GM23248 (cell line): Measurements from ENCODE around the gene MAN1C1.

Source experiments
- EZH2 ChIP-seq: fragments of 200-600 bp; sonication (generic); IDR thresholded peaks from 2 replicates; pipeline ENCODE4 v1.6.1; 2018; ENCODE audit warnings: antibody characterized with exemption, mild to moderate bottlenecking; ENCODE audit not compliant: insufficient read depth, poor library complexity, severe bottlenecking
- EZH2phosphoT487 ChIP-seq: fragments of 200-600 bp; sonication (generic); IDR thresholded peaks from 2 replicates; pipeline ENCODE4 v1.6.1; 2018; ENCODE audit warnings: antibody characterized with exemption, moderate library complexity, mild to moderate bottlenecking, low read depth; ENCODE audit not compliant: insufficient read depth

- TF ChIP-seq EZH2 (no peak), EZH2phosphoT487 (no peak)
These were observed 140.7 kb downstream of the MAN1C1 start for GRCh38 chr1:25757151-25757845.
